Myometrial cell (primary cell): ENCODE results near the gene NMRK2. TPM values are rescaled to one million over a fixed set of nuclear protein-coding genes. Genes with fewer than 3 reads are reported as not detected.

Source experiments
- total RNA-seq: library from RNA; depleted of rRNA; stranded (reverse); fragments of >200 nt; gene quantifications from 2 replicates; pipeline ENCODE4 v1.2.3, GENCODE V29; 2015

NMRK2 gene
- not detected in 2 replicates for total RNA-seq

GRCh38 chr19:3932931-3933810, at the start of gene NMRK2:
TSS of gene NMRK2 (plus strand) at chr19:3933069. CDS start at chr19:3933672, 603 bp downstream.

GRCh38 chr19:3970808-3971598, 38.1 kb downstream of the NMRK2 start, which contains the start of gene DAPK3:
TSS of gene DAPK3 (minus strand) at chr19:3971099. CDS start at chr19:3969735, 1,364 bp downstream.

GRCh38 chr19:3984908-3985642, 52.2 kb downstream of the NMRK2 start, which contains the start of gene EEF2:
TSS of gene EEF2 (minus strand) at chr19:3985463. CDS start at chr19:3985380, 83 bp downstream.

Other genes with a start within 250 kb of the NMRK2 start
- 33.4 and 38.1 TPM in 2 replicates for gene PIP5K1C, start 232.6 kb upstream of the NMRK2 start, total RNA-seq
- not detected in 2 replicates for gene TJP3, start 224.7 kb upstream of the NMRK2 start, total RNA-seq
- gene APBA3, start 171.4 kb upstream of the NMRK2 start, total RNA-seq = 20.8 and 27.5 TPM in 2 replicates
- gene MRPL54, start 170.4 kb upstream of the NMRK2 start, total RNA-seq = 82.9 and 117 TPM in 2 replicates
- gene RAX2, start 160.8 kb upstream of the NMRK2 start, total RNA-seq = not detected in 2 replicates
- not detected in 2 replicates for gene MATK, start 146.7 kb upstream of the NMRK2 start, total RNA-seq
- not detected in 2 replicates for gene ZFR2, start 64.0 kb upstream of the NMRK2 start, total RNA-seq
- gene ATCAY, start 52.4 kb upstream of the NMRK2 start, total RNA-seq = 0.58 and 1.2 TPM in 2 replicates
- 108 and 111 TPM in 2 replicates for gene DAPK3, start 38.0 kb downstream of the NMRK2 start, total RNA-seq
- gene EEF2, start 52.4 kb downstream of the NMRK2 start, total RNA-seq = 3,099 and 3,249 TPM in 2 replicates
- 24.8 and 26.5 TPM in 2 replicates for gene PIAS4, start 74.7 kb downstream of the NMRK2 start, total RNA-seq
- 30.6 and 31.0 TPM in 2 replicates for gene ZBTB7A, start 133.8 kb downstream of the NMRK2 start, total RNA-seq
- 181 and 214 TPM in 2 replicates for gene MAP2K2, start 191.1 kb downstream of the NMRK2 start, total RNA-seq
- not detected in 2 replicates for gene CREB3L3, start 220.6 kb downstream of the NMRK2 start, total RNA-seq
- 25.3 and 38.1 TPM in 2 replicates for gene SIRT6, start 249.5 kb downstream of the NMRK2 start, total RNA-seq
- 0.18 and 0.58 TPM in 2 replicates for gene ANKRD24, start 249.6 kb downstream of the NMRK2 start, total RNA-seq